HG03025 (cell line): Measurements from ENCODE around the gene SLC7A10.
"Not testable (repeated sequence)": the region's sequence is repeated elsewhere in the genome, so short reads cannot be mapped to it uniquely, and the experiment has no call there.

Experiments used
- ATAC-seq: cut with Tn5 transposase; IDR thresholded peaks from one replicate; pipeline ENCODE4 v1.9.1; 2021; ENCODE audit warnings: mild to moderate bottlenecking, moderate library complexity; ENCODE audit not compliant: unreplicated experiment, low FRiP score

Gene SLC7A10

GRCh38 chr19:33239223-33239975, 13.7 kb upstream of the SLC7A10 start:
- ATAC-seq: no peak

GRCh38 chr19:33238481-33239149, 13.0 kb upstream of the SLC7A10 start:
- ATAC-seq: no peak

- no peak for ATAC-seq
Observed at GRCh38 chr19:33236696-33237390, 11.2 kb upstream of the SLC7A10 start.

GRCh38 chr19:33235996-33236350, 10.3 kb upstream of the SLC7A10 start:
- peak; percentile 25 for ATAC-seq

- peak; percentile 70 for ATAC-seq
Observed at GRCh38 chr19:33235269-33235995, 9.8 kb upstream of the SLC7A10 start.

- ATAC-seq: no peak
Observed at GRCh38 chr19:33234736-33235135, 9.1 kb upstream of the SLC7A10 start.

- no peak for ATAC-seq
Observed at GRCh38 chr19:33234092-33234491, 8.4 kb upstream of the SLC7A10 start.

- ATAC-seq: no peak
Observed at GRCh38 chr19:33233056-33233873, 7.6 kb upstream of the SLC7A10 start.

- no peak for ATAC-seq
Observed at GRCh38 chr19:33232656-33233055, 7.0 kb upstream of the SLC7A10 start.

GRCh38 chr19:33231511-33231910, 5.9 kb upstream of the SLC7A10 start:
- no peak for ATAC-seq

- ATAC-seq: no peak
Observed at GRCh38 chr19:33229962-33230361, 4.3 kb upstream of the SLC7A10 start.

- no peak for ATAC-seq
Observed at GRCh38 chr19:33227870-33228599, 2.4 kb upstream of the SLC7A10 start.

GRCh38 chr19:33227242-33227650, 1.6 kb upstream of the SLC7A10 start:
- ATAC-seq: no peak

- no peak for ATAC-seq
Observed at GRCh38 chr19:33226550-33227241, 1.0 kb upstream of the SLC7A10 start.

- ATAC-seq: no peak
Observed at GRCh38 chr19:33224694-33225457, 774 bp downstream of the SLC7A10 start.

- not testable (repeated sequence) for ATAC-seq
Observed at GRCh38 chr19:33222255-33222654, 3.4 kb downstream of the SLC7A10 start.

GRCh38 chr19:33221638-33222037, 4.0 kb downstream of the SLC7A10 start:
- ATAC-seq: no peak

- ATAC-seq: no peak
Observed at GRCh38 chr19:33220735-33221134, 4.9 kb downstream of the SLC7A10 start.
